GM19023 (cell line): ENCODE measurements around the gene SLC41A3.

ENCODE experiments used
- ATAC-seq: cut with Tn5 transposase; IDR thresholded peaks from one replicate; pipeline ENCODE4 v1.9.1; 2021; ENCODE audit warnings: mild to moderate bottlenecking, moderate library complexity; ENCODE audit not compliant: unreplicated experiment

The SLC41A3 gene

DNA sequence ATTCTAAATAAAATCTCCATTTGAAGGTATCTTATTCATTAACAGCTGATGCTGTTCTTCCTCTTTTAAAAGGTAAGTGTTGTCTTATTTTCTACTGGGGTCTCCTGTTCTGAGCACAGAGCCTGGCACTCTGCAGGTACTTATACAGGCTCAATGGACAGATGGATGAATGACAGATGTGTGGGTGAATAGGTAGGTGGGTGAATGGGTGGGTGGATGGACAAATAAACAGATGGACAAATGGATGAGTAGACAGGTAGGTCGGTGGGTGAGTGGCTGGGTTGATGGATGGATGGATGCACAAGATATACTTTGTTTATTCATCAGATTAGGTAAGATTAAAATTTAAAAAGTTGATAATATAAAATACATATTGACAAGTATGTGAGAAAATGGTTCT lies 53.5 kb downstream of the SLC41A3 start:
- no peak for ATAC-seq

DNA sequence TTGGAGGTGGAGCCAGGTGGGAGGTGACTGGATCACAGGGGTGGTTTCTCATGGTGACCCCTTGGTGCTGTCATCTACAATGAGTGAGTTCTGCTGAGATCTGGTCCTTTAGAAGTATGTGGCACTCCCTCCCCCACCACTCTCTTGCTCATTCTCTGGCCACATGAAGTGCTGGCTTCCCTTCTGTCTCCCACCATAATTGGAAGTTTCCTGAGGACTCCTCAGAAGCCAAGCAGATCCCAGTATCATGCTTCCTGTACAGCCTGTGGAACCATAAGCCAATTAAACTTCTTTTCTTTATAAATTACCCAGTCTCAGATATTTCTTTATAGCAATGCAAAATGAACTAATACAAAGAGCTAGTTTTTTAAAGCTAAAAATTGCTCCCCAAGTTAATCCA lies 54.7 kb downstream of the SLC41A3 start:
- no peak for ATAC-seq

DNA sequence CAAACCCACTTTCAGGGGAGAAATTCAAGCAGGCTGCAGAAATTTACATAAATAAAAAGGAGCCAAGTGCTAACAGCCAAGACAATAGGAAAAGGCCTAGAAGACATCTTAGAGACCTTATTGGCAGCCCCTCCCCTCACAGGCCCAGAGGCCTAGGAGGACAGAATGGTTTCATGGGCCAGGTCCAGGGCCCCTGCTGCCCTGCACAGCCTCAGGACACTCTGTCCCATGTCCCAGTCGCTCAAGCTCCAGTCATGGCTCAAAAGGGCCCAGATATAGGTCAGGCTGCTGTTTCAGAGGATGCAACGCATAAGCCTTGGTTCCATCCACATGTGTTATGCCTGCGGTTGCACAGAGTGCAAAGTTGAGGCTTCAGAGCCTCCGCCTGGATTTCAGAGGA lies 55.8 kb downstream of the SLC41A3 start:
- no peak for ATAC-seq

DNA sequence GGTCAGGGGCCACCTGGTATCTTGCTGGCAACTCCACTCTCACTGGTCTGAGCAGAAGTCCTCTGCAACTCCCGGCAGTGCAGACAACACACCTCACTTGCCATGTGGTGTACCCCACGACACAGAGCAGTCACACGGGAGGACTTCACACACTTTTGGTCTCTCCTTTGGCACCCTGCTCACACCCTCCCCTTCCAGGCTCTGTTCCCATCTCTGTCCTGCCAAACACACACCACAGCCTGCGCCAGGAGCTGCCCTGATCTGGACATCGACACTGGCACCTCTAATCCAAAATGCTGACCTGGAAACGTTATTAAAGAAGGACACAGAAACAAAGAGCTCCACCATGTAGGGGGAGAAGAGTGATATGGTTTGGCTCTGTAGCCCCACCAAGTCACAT lies 57.2 kb downstream of the SLC41A3 start:
- ATAC-seq, result no peak

DNA sequence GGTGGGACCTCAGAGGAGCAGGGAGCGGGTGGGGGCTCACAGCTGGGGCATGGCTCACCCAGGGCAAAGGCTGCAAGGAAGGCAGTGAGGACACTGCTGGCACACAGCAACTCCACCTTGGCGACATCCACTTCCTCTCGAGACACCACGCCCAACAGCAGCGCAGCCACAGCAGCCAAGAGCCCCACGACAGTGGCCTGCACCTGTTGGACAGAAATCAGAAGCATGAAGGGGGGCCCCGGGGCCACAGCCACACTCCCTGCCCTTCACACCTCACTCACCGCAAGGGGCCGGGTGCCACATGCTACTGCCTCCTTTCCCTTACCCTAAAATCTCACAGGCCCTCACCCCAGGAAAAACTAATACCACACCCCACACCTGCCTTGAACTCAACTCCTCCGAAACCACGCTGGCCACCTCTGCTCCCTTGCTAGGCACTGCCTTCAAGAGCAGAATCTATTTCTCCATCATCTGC lies 57.6 kb downstream of the SLC41A3 start:
- no peak for ATAC-seq

DNA sequence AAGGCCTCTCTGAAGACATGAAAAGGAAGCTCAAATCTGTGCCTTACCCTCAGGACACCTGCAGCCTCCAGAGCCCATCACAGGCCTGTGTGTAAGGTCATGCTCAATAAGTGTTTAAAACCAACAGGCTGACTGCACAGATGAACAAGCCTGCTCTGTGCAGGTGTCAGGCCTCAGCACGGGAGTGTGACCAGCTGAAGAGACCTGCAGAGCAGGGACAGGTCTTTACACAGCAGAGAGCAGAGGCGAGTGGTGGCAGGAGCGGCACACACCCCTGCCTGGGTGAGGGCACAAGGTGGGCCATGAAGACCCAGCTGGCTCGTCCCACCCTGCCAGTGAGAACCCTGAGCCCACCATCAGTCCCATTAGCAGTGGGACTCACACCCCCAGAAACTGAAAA lies 58.1 kb downstream of the SLC41A3 start:
- no peak for ATAC-seq

DNA sequence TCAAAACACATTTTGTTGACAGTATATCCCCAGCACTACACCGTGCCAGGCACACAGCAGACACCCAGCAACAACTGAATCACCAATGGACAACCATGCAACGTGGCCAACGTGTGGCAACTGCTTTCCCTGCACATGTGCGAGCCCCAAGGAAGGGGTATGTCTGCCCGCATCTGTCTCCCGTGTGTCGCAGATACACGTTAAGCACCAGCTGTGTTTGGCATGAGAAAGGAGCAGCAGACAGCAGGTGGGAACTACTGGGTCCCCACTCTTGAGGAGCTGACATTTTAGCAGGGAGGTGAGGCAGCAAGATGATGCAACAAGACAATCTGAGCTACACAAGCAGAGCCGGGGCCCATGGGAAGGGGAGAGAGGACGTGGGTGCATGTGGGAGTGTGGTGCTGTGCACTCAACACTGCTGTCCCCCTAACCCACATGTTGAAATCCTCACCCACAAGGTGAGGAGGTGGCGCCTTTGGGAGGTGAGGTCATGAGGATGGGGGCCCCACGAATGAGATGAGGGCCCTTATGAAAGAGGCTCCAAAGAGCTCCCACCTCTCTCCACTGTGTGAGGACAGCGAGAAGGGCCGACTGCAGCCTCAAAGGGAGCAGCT lies 58.7 kb downstream of the SLC41A3 start:
- ATAC-seq, result no peak

DNA sequence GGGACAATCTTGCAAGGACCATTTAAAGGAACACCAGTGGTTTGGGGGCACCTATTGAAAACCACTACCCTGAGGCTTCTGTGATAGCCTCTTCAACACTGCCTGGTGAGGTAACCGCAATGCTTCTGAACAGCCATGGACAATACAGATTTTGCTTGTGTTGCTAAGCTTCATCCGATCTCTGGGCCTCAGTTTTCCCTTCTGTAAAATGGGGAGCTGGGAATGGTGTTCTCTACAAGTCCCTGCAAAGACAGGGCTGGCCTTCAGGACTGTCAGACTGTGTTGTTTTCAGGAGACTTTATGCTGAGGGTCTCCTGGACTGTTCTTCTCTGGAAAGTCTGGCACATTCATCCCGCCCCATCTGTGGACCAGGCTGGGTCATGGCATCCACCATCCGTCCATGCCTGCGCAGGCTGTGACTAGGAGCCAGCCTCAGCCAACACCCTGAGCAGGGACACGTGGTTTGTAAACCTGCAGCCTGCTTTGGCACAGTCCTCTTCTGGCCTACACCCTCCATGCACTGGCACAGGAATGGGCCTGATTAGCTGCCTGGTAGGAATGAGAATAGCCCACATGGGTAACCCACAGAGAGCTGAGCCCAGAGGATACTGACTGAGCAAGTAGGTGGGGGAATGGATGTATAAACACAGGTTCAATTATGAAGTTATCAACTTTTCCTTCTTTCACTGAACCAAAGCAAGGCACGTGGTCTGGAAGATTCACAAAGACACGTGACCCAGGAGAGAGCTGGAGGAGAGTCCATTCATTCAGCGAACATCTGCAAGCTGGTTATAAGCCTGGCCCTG lies 59.7 kb downstream of the SLC41A3 start:
- no peak for ATAC-seq

DNA sequence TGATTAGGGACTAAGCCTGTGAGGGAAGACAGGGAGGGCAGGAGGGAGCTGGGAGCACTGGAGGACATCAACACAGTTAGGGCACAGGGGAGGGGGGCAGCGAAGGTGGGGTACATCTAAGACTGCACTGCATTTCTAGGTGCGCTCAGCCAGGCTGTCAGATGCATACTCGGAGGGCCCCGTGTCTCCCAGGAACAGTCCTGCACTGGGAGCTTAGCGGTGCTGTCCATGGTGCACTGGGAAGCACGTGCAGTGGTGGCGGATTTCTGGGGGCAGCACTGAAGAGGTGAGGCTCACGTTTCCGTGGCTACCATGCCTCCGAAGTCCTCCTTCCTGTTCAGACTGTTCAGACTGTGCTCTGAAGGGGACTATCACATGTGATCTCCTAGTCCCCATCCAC lies 60.5 kb downstream of the SLC41A3 start:
- ATAC-seq, result no peak

DNA sequence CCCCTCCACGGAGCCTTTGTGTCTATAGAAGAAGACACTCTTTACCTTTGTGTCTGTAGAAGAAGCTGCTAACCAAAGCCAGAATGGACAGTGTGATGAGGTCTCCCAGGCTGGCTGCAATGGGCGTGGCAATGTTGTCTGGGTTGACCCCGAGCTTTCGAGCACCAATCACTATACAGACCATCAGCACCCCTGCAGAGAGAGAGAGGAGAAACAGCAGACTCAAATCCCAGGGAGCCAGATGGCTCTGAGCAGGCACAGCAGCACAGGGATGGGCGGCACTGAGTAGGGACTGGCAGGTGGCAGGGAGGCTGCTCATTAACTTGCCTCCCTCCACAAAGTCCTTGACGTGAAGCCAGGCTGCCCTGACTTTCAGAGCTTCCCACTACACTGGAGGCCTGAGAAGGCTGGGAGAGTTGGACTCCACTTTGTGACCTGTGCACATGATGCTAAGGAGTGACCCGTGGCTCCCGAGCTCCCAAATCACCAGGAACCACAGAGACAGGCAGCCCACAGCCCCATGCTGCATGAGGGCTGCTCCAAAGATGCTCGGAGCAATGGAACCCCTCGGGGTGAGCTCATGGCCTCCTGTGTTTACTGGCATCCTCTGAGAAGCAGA lies 61.1 kb downstream of the SLC41A3 start:
- ATAC-seq, result no peak

DNA sequence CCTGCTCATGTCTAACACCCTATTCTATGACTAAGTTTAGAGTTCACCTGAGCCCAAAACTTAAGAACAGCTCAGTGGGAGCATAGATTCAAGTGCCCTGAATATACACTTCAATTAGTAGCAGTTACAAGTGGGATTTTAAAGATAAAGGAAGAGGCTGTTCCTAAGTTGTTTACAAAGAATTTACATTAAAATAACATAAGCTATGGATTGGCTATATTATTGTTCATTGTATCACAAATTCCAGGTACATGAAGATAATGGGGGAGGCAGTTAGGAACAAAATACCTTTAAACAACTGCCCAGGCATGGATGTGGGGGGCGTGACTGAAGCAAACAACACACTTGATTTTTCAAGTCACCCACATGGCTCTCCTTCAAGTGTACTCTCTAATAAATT lies 62.2 kb downstream of the SLC41A3 start:
- no peak for ATAC-seq

DNA sequence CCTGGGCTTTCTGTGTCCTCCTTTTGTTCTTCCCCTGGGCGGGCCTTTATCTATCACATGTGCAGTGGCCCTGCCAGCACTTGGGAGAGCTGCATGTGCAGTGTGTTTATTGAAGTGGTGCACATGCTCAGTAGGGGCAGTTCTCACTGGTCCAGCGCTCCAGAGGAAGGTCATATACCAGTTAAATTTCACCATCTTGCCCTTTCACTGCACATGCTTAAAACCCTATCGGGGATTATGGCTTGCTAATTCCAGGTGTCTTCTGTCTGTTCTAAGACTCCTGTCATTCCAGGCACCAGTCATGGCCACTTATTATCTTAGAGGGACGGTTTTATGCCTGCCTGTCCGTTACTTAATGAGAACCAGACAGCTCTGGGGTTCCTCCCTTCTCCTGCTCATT lies 62.7 kb downstream of the SLC41A3 start:
- no peak for ATAC-seq

DNA sequence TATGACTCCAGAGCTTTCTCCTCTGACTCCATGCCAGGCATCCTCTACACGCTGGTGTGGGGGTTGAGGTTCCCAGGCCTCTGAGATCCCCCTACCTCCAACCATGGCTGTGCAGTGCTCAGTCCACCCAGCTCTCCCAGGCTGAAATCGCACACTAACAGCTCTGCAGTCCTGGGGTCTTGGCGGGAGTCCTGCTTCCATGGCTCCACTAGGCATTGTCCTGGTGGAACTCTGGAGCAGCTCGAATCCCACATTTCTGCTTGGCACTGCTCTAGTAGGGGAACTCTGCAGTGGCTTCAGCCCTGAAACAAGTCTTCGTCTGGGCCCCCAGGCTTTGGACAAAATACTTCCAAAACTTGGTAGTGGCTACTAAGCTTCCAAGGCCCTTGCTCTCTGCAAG lies 64.2 kb downstream of the SLC41A3 start:
- ATAC-seq, result no peak

DNA sequence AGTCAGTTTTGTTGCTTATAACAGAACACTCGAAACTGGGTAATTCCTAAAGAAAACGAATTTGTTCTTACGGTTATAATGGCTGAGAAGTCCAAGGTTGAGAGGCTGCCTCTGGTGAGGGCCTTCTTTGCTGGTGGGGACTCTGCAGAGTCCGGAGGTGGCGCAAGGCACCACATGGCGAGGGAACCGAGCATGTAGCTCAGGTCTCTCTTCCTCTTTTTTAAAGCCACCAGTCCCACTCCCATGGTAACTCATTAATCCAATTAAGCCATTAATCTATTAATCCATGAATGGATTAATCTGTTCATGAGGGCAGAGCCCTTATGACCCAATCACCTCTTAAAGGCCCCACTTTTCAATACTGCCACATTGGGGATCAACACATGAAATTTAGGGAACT lies 64.9 kb downstream of the SLC41A3 start:
- ATAC-seq, result no peak

DNA sequence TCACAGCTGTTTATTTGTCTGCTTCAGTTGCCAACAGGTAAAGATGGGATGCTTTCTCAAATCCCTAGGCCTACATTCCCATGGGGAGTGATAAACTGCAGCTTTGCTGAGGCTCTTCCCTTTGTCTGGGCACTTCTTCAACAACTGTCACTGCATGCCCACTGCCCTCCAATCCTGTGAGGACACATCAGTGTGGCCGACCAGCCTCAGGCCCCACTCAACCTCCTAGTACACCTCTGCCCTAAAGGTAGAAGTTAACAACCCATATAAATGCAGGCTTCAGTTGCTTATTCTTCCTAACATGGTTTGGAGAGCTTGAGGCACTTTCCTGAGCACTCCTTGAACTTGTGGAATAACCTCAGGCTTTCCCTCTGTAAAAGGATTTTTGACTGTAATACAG lies 65.4 kb downstream of the SLC41A3 start:
- ATAC-seq, result no peak

DNA sequence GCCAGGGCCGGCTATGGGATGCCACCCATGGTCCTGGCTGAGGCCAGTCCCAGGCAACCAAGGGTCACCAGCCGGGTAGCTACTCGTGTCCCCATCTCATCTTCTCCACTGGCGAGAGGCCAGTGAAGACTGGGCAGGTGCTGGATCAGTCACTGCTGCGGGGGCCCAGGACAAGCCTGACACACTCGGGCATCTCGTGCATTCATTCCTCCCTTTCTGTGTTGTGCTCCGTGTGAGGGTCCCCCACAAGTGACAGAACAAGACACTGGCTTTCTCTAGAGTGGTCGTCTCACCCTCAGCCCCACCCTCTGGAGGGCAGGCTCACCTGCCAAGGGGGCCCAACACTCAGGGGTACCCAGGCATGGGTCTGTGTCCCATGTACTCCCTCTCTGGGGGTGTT lies 66.6 kb downstream of the SLC41A3 start:
- ATAC-seq, result no peak

DNA sequence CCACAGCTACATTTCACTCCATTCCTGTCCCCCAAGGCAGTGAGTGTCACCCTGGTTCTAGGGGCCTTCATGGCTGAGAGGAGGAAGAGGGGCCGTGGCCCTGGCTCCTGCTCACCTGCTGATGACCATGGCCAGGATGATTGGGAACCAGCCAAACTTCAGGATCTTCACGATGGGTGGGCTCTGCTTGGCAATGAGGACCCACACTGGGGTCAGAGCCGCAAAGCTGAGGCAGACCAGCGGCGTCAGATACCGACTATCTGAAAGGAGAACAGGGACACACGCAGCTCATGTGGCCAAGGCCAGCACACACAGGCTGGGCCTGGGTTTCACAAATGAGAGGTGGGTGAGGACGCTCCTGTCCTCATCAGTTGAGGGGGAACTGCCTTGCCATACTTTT lies 67.3 kb downstream of the SLC41A3 start:
- no peak for ATAC-seq

DNA sequence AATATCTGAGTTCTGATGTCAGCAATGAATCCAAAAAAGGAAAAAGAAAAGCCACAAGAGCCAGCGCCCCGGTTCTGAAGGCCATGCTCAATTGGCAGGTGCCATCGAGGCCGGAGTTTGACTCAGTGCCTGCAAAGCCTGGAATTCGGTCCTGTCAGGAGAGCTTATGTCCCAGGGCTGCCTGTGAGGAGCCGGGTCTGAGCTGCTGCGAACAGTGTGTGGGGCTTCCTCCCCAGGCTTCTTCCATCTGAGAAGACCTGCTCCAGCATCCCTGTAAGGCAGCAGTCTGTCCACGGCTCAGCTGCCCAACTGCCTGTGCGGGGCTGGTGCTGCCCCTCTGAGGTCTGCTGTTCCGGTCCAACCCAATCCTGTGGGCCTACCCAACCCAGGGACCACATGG lies 68.8 kb downstream of the SLC41A3 start:
- no peak for ATAC-seq

DNA sequence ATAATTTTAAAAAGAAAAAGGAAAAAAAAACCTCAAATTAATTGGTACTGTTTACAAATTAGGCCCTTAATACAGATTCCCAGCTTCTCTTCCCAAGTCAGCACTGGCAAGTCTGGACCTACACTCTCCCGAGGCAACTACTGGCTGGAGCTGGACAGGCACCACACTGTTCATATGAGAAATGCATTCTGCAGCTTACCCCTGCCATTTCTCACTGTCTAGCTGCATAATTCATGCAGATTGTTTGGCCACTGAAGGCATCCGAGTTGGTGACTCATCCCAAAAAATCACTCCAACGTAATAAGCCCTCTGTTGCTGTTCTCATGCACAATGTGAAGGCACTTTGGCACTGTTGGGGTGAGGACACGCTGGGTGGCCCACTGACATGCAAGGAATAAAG lies 69.7 kb downstream of the SLC41A3 start:
- ATAC-seq, result no peak

DNA sequence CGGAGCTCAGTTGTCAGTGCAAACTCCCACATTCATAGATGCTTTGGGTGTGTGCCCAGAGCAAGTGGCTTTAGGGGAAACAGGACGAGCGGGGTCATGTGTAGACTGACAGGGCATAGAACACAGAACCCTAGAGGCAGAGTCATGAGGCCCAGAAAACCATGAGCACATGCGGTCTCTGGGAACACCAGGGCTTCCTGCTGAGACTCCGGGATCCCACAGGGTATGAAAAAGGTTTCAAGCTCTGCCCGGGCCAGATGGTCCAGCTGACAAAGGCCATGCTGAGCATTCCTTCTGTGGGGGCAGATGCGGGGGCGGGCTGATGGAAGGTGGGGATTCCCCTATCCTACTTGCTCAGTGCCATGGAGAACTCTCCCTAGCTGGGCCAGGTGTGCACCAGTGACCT lies 70.2 kb downstream of the SLC41A3 start:
- no peak for ATAC-seq

DNA sequence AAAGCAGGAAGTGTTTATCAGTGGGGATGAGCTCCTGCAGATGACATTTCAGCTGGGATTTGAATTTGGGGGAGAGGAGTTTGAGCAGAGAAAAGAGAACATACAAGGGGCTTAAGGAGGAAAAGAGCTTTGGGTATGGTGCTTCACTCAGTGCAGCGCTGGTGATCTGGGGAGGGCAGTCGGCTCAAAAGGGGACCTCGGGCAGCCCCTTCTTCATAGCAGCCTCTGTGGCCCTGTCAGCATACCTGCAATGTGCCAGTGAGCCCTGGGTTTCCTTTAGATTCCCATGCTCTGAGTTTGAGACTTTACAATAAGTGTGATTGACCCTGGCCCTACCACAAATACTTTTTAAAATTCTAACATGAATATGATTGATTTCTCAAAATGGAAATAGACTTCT lies 74.7 kb downstream of the SLC41A3 start:
- ATAC-seq, result no peak

DNA sequence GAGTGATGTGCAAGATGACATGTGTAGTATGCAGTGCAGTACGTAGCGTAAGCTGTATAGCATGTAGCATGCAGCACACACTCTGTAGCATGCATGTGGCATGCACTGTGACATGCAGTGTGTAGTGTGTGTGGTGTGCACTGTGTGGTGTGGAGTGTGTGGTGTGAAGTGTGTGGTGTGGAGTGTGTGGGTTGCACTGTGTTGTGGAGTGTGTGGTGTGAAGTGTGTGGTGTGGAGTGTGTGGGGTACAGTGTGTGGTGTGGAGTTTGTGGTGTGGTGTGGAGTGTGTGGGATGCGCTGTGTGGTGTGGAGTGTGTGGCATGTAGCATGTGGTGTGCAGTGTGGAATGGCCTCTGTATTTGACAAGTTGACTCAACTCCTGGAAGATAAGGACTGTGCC lies 75.7 kb downstream of the SLC41A3 start:
- ATAC-seq, result no peak
